ENCODE results near the gene ABCC1. TPM values are rescaled to one million over a fixed set of nuclear protein-coding genes. Genes with fewer than 3 reads are reported as not detected.
A peak's percentile ranks its signal among the peaks of the same experiment; 100 is the strongest.
"Not testable (repeated sequence)": the region's sequence is repeated elsewhere in the genome, so short reads cannot be mapped to it uniquely, and the experiment has no call there.

Gene ABCC1
- total RNA-seq, 1 donor from 2014 or later = 47.9 TPM

DNA sequence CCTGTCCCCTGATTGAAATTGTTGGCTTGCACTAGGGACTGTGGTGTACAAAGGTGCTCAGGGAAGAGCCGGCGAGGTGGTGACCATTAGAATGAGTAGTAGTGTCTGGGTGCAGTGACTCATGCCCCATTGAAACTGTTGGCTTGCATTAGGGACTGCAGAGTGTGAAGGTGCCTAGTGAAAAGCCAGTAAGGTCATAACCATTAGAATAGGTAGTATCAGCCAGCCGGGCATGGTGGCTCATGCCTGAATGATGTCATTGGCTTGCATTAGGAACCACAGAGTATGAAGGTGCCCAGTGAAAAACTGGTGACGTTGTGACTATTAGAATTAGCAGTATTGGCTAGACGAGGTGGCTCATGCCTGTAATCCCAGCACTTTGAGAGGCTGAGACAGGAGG lies 195.0 kb downstream of the ABCC1 start:
- no peak overlapping the region for H3K4me3 Mint-ChIP-seq (ENCODE audit: unreplicated experiment)
- TF ChIP-seq, protein P1, sequence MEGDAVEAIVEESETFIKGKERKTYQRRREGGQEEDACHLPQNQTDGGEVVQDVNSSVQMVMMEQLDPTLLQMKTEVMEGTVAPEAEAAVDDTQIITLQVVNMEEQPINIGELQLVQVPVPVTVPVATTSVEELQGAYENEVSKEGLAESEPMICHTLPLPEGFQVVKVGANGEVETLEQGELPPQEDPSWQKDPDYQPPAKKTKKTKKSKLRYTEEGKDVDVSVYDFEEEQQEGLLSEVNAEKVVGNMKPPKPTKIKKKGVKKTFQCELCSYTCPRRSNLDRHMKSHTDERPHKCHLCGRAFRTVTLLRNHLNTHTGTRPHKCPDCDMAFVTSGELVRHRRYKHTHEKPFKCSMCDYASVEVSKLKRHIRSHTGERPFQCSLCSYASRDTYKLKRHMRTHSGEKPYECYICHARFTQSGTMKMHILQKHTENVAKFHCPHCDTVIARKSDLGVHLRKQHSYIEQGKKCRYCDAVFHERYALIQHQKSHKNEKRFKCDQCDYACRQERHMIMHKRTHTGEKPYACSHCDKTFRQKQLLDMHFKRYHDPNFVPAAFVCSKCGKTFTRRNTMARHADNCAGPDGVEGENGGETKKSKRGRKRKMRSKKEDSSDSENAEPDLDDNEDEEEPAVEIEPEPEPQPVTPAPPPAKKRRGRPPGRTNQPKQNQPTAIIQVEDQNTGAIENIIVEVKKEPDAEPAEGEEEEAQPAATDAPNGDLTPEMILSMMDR (IDR thresholded peaks at IDR 0.05) = no peak
- H3K9me3 Mint-ChIP-seq (ENCODE audit: low read depth) = no peaks in the 10 kb centered on the region
- peaks cover 9% of the 10 kb centered on the region for H3K4me1 Mint-ChIP-seq (ENCODE audit: low read depth)
- no peak overlapping the region for H3K27ac Mint-ChIP-seq (ENCODE audit: unreplicated experiment)
- peaks cover 26% of the 10 kb centered on the region for H3K36me3 Mint-ChIP-seq (ENCODE audit: low read depth)
- no peak for DNase-seq (ENCODE audit: low spot score)
- H3K27me3 Mint-ChIP-seq (ENCODE audit: low read depth) = no peaks in the 10 kb centered on the region

DNA sequence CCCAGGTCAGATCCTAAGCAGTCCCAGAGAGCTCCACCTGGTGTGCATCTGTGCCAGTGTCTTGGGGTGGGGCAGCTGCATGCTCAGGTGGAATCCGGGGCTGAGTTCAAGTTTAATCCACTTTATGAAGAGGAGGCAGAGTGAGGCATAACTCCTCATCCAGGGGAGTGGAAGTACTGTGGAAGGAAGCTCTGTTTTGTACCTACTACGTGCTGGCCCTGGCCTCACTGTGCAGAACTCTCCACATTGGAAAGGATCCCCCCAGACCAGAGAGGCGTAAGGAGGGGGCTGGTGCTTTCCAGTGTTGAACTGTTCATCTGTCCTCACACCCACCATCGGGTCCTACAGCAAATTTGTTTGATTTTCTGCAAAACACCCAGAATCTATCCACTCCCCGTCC lies 195.9 kb downstream of the ABCC1 start:
- H3K4me3 Mint-ChIP-seq (ENCODE audit: unreplicated experiment) = no peak overlapping the region
- TF ChIP-seq, protein P1 (IDR thresholded peaks at IDR 0.05) = peak; percentile 21
- H3K4me1 Mint-ChIP-seq (ENCODE audit: low read depth) = peaks cover 9% of the 10 kb centered on the region
- no peaks in the 10 kb centered on the region for H3K9me3 Mint-ChIP-seq (ENCODE audit: low read depth)
- peaks cover 21% of the 10 kb centered on the region for H3K36me3 Mint-ChIP-seq (ENCODE audit: low read depth)
- no peak for DNase-seq (ENCODE audit: low spot score)
- no peaks in the 10 kb centered on the region for H3K27me3 Mint-ChIP-seq (ENCODE audit: low read depth)
- H3K27ac Mint-ChIP-seq (ENCODE audit: unreplicated experiment) = no peak overlapping the region

DNA sequence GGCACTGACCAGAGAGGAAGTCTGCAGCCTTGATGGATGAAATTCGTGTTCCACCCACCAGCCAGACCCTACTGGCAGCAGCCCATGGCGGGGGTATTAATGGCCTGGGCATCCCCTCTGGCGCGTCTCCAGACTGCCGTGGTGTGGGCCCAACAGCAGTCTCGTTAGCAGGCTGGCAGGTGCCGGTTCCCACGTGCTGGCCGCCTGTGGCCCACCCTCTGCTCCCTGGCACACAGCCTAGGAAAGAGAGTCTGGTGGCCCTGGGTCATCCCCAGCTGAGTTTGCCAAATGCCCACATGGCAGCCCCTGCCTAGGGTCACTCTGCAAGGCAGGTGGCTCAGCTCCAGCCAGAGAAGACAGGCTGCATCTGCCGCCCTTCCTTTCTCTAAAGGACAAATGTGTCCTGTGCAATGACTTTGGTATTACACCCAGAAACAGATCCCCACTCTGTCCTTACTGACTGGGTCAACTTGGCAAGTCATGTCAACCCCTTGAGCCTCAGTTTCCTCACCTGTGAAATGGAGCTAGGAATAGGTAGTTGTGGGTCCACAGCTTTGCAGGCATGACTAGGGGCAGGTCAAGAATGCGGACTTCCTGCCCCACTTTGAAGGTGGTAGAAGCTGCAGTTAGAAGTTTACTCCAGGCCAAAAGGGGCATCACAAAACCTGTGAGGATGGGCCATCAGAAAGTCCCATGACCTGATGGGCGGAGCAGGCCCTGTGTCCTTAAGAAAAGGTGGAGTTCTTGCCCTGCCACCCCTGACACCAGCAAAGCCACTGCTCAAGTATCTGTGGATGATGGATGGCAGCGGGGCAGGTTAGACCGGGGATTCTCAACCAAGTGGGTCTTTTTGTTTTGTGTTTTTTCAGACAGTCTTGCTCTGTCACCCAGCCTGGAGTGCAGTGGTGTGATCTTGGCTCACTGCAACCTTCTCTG lies 197.2 kb downstream of the ABCC1 start:
- no peak overlapping the region for H3K4me3 Mint-ChIP-seq (ENCODE audit: unreplicated experiment)
- H3K36me3 Mint-ChIP-seq (ENCODE audit: low read depth) = peaks cover 14% of the 10 kb centered on the region
- peaks cover 9% of the 10 kb centered on the region for H3K4me1 Mint-ChIP-seq (ENCODE audit: low read depth)

DNA sequence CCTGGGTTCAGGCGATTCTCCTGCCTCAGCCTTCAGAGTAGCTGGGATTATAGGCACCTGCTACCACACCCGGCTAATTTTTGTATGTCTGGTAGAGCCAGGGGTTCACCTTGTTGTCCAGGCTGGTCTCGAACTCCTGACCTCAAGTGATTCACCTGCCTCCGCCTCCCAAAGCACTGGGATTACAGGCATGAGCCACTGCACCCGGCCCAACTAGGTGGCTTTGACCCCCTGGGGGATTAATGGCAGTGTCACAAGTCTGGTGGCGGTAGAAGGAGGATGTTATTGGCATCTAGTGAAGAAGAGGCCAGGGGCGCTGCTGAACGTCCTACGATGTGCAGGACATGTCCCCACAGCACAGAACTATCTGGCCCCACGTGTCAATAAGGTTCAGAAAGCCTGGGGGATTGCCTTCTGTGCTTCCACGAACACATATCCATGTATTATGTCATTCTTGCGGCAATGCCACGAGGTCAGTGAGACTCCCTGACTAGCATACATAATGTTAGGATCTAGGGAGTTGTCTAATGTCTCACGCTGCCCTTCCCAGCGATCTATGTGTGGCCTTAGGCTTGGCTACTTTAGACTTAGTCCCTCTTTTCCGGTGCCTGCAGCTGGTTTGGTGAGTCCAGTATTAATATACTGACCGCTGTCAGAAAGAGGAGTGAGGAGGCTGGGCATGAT lies 198.0 kb downstream of the ABCC1 start:
- DNase-seq (ENCODE audit: low spot score) = no peak
- Mint-ChIP-seq H3K27me3 (ENCODE audit: low read depth) (no peaks in the 10 kb centered on the region), H3K36me3 (ENCODE audit: low read depth) (peaks cover 9% of the 10 kb centered on the region), H3K4me3 (ENCODE audit: unreplicated experiment) (no peak overlapping the region), H3K27ac (ENCODE audit: unreplicated experiment) (no peak overlapping the region), H3K9me3 (ENCODE audit: low read depth) (no peaks in the 10 kb centered on the region), H3K4me1 (ENCODE audit: low read depth) (peaks cover 9% of the 10 kb centered on the region)
- TF ChIP-seq, protein P1 (IDR thresholded peaks at IDR 0.05) = no peak

More for the DNA sequence above, 197.2 kb downstream of the ABCC1 start:
- TF ChIP-seq, protein P1 (IDR thresholded peaks at IDR 0.05) = no peak
- DNase-seq (ENCODE audit: low spot score) = no peak
- Mint-ChIP-seq H3K9me3 (ENCODE audit: low read depth) (no peaks in the 10 kb centered on the region), H3K27ac (ENCODE audit: unreplicated experiment) (no peak overlapping the region), H3K27me3 (ENCODE audit: low read depth) (no peaks in the 10 kb centered on the region)

DNA sequence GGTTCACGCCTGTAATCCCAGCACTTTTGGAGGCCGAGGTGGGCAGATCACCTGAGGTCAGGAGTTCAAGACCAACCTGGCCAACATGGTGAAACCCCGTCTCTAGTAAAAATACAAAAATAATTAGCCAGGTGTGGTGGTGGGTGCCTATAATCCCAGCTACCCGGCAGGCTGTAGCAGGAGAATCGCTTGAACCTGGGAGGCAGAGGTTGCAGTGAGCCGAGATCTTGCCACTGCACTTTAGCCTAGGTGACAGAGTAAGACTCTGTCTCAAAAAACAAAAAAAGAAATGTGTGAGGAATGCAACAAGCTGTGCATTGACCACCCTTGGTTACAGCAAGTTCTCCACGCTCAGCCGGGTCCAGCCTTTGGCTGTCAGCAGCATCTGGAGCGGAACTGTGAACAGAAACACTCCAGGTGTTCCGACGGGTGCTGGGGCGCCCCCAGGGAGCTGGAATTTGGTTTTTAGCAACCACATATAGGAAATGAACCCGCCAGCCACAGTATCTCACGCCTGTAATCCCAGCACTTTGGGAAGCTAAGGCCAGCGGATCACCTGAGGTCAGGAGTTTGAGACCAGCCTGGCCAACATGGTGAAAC lies 198.7 kb downstream of the ABCC1 start:
- H3K9me3 Mint-ChIP-seq (ENCODE audit: low read depth); H3K27ac Mint-ChIP-seq (ENCODE audit: unreplicated experiment); H3K4me1 Mint-ChIP-seq (ENCODE audit: low read depth); H3K4me3 Mint-ChIP-seq (ENCODE audit: unreplicated experiment); DNase-seq (ENCODE audit: low spot score); H3K27me3 Mint-ChIP-seq (ENCODE audit: low read depth); H3K36me3 Mint-ChIP-seq (ENCODE audit: low read depth): not testable (repeated sequence)

Data from chondrocyte (in vitro differentiated cells).